OCI-LY3 (cell line): ENCODE results near the gene KIF1A.

Experiments used
- EZH2phosphoT487 ChIP-seq: fragments of 200-600 bp; shearing (Covaris generic); IDR thresholded peaks from 2 replicates; pipeline ENCODE4 v1.6.1; 2018; ENCODE audit warnings: antibody characterized with exemption, mixed run types, low read depth
- TF ChIP-seq, protein P1 (sequence below): fragments of 200-600, 300-600 bp; sonication (generic); IDR thresholded peaks from 2 replicates; pipeline ENCODE4 v1.5.1; 2014; ENCODE audit warnings: antibody characterized with exemption, low read length, low read depth

DNA sequence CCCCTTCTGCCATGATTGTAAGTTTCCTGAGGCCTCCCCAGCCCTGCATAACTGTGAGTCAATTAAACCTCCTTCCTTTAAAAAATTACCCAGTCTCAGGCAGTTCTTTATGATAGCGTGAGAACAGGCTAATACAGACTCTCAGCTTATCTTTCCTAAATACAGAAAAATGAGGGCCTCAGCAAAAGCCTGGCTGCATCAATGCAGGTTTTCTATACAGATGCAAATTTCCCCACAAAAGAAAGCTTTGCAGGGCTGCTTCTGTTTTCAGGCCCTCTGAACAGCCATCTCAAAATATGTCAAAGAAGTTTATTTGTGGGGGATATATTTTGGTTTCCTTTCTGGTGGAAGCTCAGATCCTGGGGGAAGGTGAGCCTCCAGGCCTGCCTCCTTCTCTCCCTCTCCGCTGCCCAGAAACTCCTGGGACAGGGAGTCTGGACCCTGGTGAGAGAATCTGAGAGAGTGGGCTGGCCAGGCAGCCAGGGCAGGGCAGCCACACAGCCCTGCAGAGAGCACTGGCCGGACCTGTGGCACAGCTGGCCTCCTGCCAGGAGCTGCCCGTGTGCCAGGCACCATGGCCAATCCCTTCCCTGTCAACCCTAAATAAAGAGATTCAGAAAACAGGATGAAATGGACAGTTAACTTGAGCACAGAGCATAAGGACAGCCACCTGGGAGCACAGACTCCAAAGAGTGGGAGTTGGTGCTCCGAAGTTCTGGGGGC is 27.0 kb upstream of the KIF1A start:
- TF ChIP-seq, protein P1, sequence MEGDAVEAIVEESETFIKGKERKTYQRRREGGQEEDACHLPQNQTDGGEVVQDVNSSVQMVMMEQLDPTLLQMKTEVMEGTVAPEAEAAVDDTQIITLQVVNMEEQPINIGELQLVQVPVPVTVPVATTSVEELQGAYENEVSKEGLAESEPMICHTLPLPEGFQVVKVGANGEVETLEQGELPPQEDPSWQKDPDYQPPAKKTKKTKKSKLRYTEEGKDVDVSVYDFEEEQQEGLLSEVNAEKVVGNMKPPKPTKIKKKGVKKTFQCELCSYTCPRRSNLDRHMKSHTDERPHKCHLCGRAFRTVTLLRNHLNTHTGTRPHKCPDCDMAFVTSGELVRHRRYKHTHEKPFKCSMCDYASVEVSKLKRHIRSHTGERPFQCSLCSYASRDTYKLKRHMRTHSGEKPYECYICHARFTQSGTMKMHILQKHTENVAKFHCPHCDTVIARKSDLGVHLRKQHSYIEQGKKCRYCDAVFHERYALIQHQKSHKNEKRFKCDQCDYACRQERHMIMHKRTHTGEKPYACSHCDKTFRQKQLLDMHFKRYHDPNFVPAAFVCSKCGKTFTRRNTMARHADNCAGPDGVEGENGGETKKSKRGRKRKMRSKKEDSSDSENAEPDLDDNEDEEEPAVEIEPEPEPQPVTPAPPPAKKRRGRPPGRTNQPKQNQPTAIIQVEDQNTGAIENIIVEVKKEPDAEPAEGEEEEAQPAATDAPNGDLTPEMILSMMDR, result no peak
- TF ChIP-seq EZH2phosphoT487, result no peak
